HG03045 (cell line): Measurements from ENCODE around the gene ADCY4.
A peak's percentile ranks its signal among the peaks of the same experiment; 100 is the strongest.

Source experiments
- ATAC-seq: cut with Tn5 transposase; IDR thresholded peaks from one replicate; pipeline ENCODE4 v1.9.1; 2021; ENCODE audit warnings: mild to moderate bottlenecking, moderate library complexity; ENCODE audit not compliant: unreplicated experiment

ADCY4 gene

GRCh38 chr14:24279301-24280186, 55.3 kb downstream of the ADCY4 start:
- ATAC-seq = peak; percentile 41

- no peak for ATAC-seq
Observed at GRCh38 chr14:24278424-24278823, 56.4 kb downstream of the ADCY4 start.

GRCh38 chr14:24277606-24278321, 57.1 kb downstream of the ADCY4 start:
- ATAC-seq = no peak

- ATAC-seq = no peak
Observed at GRCh38 chr14:24277071-24277470, 57.8 kb downstream of the ADCY4 start.

DNA sequence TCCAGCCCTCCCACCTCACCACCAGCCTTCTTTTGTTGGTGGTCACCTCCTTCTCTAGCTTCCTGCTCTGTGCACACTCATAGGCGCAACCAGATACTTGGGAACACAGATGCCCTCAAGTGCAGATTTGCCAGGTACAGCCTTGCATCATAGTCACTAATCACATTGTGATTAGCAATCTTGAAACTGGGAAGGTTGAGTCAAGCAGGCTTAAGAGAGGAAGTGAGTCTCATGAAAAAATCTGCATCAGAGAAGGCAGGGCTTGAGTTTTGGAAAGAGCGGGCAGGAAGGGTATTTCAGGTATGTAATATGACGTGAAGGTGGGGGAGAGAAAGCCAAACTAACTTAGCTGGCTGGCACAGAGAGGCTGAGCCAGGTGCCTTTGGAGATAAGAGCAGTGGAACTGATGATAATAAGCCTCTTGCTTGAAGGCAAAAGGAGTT, 60.7 kb downstream of the ADCY4 start:
- ATAC-seq = peak; percentile 30

DNA sequence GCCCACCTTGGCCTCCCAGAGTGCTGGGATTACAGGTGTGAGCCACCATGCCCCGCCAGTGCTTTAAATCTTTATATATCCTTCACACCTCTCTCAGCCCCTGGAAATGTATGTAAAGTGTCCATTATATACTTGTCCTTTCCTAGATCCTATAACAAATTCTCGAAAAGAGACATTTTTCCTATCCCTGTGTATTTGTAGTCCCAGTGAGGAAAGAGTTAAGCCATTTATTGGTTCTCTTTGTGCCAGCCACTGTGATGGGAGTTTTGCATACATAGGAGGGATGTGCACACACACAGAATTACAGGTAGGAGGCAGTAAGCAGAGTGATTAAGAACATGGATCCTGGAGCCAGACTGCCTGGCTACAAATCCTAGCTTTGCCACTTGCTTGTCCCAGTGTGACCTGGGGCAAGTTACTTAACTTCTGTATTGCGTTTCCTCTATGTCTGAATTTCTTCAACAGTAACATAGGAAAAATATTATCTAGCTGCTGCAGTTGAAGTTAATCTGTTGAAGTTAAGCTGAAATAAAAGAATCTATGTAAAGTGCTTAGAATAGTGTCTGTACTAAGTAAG, 61.4 kb downstream of the ADCY4 start:
- ATAC-seq = no peak

- no peak for ATAC-seq
Observed at GRCh38 chr14:24272467-24272866, 62.4 kb downstream of the ADCY4 start.

- no peak for ATAC-seq
Observed at GRCh38 chr14:24271834-24272263, 63.0 kb downstream of the ADCY4 start.

DNA sequence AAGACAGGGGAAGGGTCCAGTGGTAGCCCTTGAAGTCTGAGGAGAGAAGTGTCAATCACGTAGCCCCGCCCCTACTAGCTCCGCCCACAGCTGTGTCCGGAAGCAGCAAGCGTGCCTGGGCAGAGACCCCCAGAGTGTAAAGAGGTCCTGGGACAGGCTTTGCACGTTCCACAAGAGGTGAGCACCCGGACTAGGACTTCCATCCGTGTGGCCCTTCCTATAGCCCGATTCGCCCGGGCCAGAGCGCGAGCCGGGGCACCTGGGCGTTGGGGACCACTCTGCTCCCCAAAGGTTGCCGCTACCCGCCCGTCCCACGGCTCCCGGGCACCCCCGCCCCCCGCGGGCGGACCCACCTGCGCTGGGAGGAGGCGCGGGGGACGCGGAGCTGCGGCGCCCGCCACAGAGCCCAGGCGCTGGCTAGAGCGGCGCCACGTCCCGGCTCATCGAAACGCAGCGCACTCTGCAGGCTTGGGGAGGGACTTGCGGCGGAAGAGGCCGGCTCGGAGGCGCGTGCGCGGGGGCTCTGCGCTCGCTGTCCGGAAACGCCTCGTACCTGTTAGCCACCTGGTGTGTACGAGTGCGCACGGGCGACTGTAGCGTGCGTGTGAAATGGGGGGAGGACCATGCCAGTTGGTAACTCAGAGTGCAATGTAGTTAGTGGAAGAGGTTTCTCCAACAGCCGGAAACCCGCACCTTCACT, 63.6 kb downstream of the ADCY4 start, which contains the start of gene RABGGTA:
Gene RABGGTA, minus strand, starts transcription at position 464 of the 700 bp plus-strand sequence. CDS start 482 bp downstream, outside the sequence.
- ATAC-seq = peak; percentile 92

GRCh38 chr14:24270537-24271133, 64.2 kb downstream of the ADCY4 start:
- ATAC-seq = no peak

DNA sequence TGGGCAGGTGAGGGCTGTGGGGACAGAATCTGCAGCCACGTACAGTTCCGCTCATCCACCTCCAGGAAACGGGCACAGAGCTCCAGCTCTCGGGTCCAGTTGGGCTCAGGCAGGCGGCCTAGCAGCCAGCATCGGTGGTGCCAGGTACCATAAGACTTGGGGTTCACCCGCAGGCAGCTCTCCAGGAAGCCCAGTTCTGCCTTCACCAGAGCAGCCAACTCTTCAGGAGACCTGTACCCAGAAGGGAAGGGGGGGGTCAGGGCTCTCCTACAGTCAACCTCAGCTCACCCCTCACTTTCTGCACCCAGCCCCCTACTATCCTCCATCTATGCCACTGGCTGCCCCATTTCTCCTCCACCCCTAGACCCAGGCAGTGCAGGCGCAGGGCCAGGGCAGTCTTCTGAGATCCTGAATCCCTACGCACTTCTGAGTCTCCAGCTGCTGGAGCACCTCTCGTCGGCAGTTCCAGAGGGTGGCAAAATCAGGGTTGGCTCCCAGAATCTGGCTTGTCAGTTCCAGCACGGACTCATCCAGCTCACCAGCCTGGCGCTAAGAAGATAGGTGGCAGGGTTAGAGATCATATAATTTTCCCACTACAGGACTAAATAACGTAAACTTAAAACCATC, 64.8 kb downstream of the ADCY4 start:
- ATAC-seq = no peak

GRCh38 chr14:24269368-24269767, 65.5 kb downstream of the ADCY4 start:
- ATAC-seq = no peak
